C4-2B (cell line): ENCODE measurements around the gene C1QTNF6.

Experiments used
- CTCF ChIP-seq: fragments of 450-650 bp; conservative IDR thresholded peaks from 2 replicates; pipeline ENCODE4 v1.5.1; 2017; ENCODE audit warnings: mild to moderate bottlenecking
- ZFX ChIP-seq: fragments of 450-650 bp; IDR thresholded peaks from 2 replicates; pipeline ENCODE4 v1.6.1; 2017

- TF ChIP-seq CTCF, result no peak
- no peak for TF ChIP-seq ZFX
Measured at GRCh38 chr22:37197451-37198257, 9.6 kb upstream of the C1QTNF6 start.
